Mesodermal cell (in vitro differentiated cells): ENCODE data around the gene FGD4. TPM values are rescaled to one million over a fixed set of nuclear protein-coding genes. Genes with fewer than 3 reads are reported as not detected.

Experiments
- H3K27ac ChIP-seq: 2 replicates; pipeline ENCODE4 v1.7.0; 2013; ENCODE audit warnings: mild to moderate bottlenecking, low read depth, low read length, moderate library complexity; ENCODE audit not compliant: severe bottlenecking
- H3K36me3 ChIP-seq: 2 replicates; pipeline ENCODE4 v1.7.1; 2013; ENCODE audit warnings: mild to moderate bottlenecking, low read length, moderate library complexity; ENCODE audit not compliant: control insufficient read depth, insufficient read depth
- H3K4me1 ChIP-seq: one replicate; pipeline ENCODE4 v1.7.1; 2013; ENCODE audit warnings: mild to moderate bottlenecking, low read length; ENCODE audit not compliant: insufficient read depth, control insufficient read depth, poor library complexity, severe bottlenecking
- H3K4me3 ChIP-seq: 2 replicates; pipeline ENCODE4 v1.7.0; 2013; ENCODE audit warnings: low read length, control low read depth, mild to moderate bottlenecking; ENCODE audit not compliant: insufficient read depth, poor library complexity, severe bottlenecking; ENCODE audit errors: extremely low read depth
- H3K9me3 ChIP-seq: 2 replicates; pipeline ENCODE4 v1.7.1; 2013; ENCODE audit warnings: mild to moderate bottlenecking, low read length, moderate library complexity; ENCODE audit not compliant: control insufficient read depth
- WGBS, 2 experiments: methylation state at CpG; one replicate each; pipeline ENCODE4 v1.1.5; 2013; ENCODE audit warnings: missing lambda C conversion rate in 2 of 2; ENCODE audit not compliant: insufficient coverage in 2 of 2; 5-methylcytosine and 5-hydroxymethylcytosine counted together
- polyA plus RNA-seq, 2 experiments: library from polyadenylated mRNA; stranded (reverse); fragments of 50-300 nt; gene quantifications; one replicate each; pipeline ENCODE4 v1.2.3, GENCODE V29; 2013

The FGD4 gene
- polyA plus RNA-seq (2013, experiment 1 of 2): 4.5 TPM
- polyA plus RNA-seq (2013, experiment 2 of 2): 3.6 TPM

DNA sequence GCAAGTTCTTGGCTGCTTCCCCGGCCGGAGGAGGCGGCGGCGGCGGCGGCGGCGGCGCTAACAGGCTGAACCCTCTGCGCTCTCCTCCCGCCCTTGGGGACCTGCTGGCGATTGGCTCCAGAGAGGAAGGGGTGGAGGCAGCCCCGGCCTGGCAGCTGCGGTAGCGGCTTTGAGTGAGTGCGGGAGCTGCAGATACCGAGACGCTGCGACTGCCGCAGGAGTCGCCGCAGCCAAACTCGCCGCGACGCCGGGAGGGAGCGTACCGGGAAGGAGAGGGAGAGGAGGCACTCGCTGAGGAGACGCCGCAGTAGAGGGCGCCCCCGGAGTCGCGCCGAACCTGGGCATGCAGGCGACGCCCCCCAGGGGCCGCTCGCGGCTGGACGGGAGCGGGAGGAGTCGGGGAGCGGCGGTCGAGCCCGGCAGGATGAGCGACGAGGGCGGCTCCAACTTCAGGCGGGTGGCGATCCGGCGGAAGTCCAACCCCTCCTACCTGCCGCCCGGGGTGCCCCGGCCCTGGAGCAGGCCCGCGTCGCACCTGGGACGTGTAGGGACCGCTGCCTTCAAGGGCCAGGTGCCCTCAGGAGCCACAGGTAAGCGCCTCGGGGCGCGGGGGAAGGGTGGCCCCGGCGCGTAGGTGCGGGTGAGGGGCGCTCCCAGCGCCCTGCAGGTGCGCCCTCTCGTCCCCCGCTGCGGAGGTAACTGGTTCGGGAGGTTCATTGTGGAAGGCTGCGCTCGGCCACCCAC lies at the start of gene FGD4:
Gene FGD4, plus strand, starts transcription at position 189 of the 744 bp plus-strand sequence.
- Histone ChIP-seq H3K4me3 (peak within 1 kb of the TSS; percentile 62), H3K4me1 (peaks cover 2% of the 10 kb centered on the region), H3K36me3 (no peaks in the 10 kb centered on the region), H3K9me3 (no peaks in the 10 kb centered on the region), H3K27ac (no peak within 1 kb of the TSS)
- 0% methylated on average over 53 to 61 of the region's 82 CpGs for WGBS, 2 experiments

DNA sequence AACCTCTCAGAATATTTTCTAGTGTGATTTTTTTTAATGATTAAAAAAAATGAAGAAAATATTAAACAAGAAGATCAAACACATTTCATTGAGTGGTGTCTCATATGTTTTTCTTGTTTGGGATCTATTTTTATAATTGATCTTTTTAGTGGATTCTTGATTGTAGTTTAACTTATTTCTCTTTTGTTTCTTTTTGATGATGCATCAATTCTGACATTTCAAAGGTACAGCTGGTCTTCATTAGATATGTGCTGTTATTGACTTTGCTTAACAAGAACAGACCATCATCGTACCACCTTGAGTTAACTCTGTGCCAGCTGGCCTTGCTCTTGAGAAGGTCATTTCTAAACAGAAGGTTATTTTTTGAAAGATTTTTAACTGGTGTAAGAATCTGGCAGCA lies 45.8 kb upstream of the FGD4 start:
- H3K4me1 ChIP-seq: no peaks in the 10 kb centered on the region
- 100% methylated on average over 1 of the region's 1 CpG; no CpG with 5 or more reads in 1 of the 2 experiments for WGBS, 2 experiments
- H3K4me3 ChIP-seq: no peak overlapping the region
- H3K9me3 ChIP-seq: no peaks in the 10 kb centered on the region
- H3K36me3 ChIP-seq: peaks cover 4% of the 10 kb centered on the region
- H3K27ac ChIP-seq: no peak overlapping the region

DNA sequence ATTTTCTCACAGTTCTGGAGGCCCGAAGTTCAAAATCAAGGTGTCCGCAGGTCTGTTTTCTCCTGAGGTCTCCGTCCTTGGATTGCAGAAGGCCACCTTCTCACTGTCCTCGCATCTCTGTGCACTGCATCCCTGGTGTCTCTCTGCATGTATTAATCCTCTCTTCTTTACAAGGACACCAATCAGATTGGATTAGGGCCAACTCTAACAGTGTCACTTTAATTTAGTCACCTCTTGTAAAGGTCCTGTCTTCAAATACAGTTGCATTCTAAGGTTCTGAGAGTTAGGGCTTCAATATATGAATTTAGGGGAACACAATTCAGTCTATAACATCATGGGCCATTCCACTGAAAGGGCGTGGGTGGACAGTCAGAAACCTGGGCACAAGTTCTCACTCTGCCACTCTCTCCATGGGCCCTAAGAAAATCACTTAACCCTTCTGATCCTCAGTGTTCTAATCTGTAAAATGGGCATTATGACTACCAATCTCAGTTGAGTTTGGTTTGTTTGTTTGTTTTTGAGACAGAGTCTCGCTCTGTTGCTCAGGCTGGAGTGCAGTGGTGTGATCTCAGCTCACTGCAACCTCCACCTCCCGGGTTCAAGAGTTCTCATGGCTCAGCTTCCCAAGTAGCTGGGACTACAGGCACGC lies 41.6 kb upstream of the FGD4 start:
- WGBS, 2 experiments: 86 to 87% methylated on average over 5 to 7 of the region's 8 CpGs
- Histone ChIP-seq H3K27ac (no peak overlapping the region), H3K4me1 (no peaks in the 10 kb centered on the region), H3K4me3 (no peak overlapping the region), H3K9me3 (no peaks in the 10 kb centered on the region), H3K36me3 (no peaks in the 10 kb centered on the region)

DNA sequence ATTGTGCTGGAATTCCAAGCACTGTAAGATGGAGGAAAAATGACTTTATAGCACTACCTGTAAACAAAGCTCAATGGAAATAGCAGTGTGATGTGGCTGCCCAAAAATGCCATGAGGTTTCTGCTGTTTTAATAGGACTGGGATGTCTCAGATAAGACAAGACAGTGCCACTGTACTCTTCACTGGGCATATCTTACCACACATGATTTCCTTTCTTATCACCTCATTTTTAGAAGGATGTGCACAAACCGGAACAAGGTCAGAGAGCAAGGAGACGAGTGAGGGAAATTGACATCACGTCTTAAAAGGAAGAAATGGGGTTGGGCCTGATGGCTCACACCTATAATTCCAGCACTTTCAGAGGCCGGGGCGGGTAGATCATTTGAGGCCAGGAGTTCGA lies 38.4 kb upstream of the FGD4 start:
- Histone ChIP-seq H3K9me3 (no peaks in the 10 kb centered on the region), H3K4me3 (no peak overlapping the region), H3K4me1 (peaks cover 2% of the 10 kb centered on the region), H3K36me3 (no peaks in the 10 kb centered on the region), H3K27ac (no peak overlapping the region)
- WGBS, 2 experiments: 90% methylated on average over 3 of the region's 6 CpGs

DNA sequence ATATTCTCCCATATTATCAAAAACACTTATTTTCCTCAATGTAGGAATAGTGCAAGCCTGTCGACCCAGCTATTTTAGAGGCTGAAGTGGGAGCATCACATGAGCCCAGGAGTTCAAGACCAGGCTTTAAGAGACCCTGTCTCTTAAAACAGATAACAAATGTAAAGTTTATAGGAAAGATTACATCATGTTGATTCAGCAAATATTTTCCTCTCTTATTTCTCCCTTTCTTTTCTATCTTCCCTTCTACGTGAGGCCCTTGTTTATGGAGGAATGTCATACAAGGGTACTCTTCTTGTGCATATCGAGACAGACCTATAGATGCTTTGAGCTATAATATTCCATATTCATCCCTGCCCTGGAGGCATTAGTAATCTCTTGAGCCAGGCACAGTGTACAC lies 36.5 kb upstream of the FGD4 start:
- H3K36me3 ChIP-seq: no peaks in the 10 kb centered on the region
- no CpG with 5 or more reads among the region's 3 CpGs for WGBS, 2 experiments

DNA sequence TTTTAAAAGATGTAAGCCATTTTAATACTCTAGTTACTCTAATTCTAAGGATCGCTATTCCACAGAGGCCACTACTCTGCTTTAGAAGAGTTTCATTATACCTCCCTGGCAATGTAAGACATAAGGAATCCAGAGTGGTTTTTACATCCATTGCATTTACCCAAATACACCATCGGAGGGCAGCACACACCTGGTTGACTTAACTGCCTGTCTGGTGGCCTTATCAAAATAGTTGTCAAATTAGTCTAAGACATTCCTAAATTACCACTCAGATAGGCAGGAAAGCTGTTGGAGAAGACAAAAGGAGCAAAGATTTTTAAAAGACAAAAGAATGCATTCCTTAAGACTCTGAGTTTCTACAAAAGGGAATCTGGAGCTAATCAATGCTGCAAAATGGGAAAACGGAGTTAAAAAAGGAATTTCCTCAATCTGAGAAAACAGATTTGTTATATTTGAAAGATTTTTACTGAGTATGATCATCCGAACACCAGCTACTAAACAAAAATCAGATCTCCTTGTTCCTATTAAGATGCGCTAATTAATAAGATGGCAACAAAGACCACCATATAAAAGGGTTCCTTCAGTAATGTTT lies 33.8 kb upstream of the FGD4 start:
- Histone ChIP-seq H3K4me3 (no peak overlapping the region), H3K36me3 (no peaks in the 10 kb centered on the region), H3K27ac (no peak overlapping the region), H3K4me1 (peaks cover 3% of the 10 kb centered on the region), H3K9me3 (no peaks in the 10 kb centered on the region)
- 60% methylated on average over 3 of the region's 5 CpGs; no CpG with 5 or more reads in 1 of the 2 experiments for WGBS, 2 experiments

More for the DNA sequence above, 36.5 kb upstream of the FGD4 start:
- no peaks in the 10 kb centered on the region for H3K9me3 ChIP-seq
- no peak overlapping the region for H3K4me3 ChIP-seq
- peaks cover 3% of the 10 kb centered on the region for H3K4me1 ChIP-seq
- no peak overlapping the region for H3K27ac ChIP-seq

DNA sequence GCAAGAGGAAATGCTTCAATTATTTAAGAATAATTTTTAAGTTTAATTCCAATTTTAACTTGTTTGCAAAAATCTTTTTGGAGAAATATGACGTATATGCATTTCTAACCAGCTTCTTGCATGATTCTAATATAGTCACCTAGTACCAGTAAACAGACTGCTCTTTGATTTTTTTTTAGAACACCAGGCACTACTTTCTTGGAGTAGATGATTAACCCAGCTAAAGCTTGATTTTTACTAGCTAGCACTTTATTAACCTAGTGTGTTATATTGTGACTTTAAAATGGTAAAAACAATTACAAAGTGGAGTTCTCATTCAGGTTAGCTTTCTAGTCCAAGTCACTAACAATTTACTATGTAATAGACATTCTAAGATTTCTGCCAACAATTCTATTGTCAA lies 32.6 kb upstream of the FGD4 start:
- Histone ChIP-seq H3K4me3 (no peak overlapping the region), H3K27ac (no peak overlapping the region), H3K9me3 (no peaks in the 10 kb centered on the region), H3K4me1 (peaks cover 3% of the 10 kb centered on the region), H3K36me3 (no peaks in the 10 kb centered on the region)
- 100% methylated on average over 1 of the region's 1 CpG; no CpG with 5 or more reads in 1 of the 2 experiments for WGBS, 2 experiments

DNA sequence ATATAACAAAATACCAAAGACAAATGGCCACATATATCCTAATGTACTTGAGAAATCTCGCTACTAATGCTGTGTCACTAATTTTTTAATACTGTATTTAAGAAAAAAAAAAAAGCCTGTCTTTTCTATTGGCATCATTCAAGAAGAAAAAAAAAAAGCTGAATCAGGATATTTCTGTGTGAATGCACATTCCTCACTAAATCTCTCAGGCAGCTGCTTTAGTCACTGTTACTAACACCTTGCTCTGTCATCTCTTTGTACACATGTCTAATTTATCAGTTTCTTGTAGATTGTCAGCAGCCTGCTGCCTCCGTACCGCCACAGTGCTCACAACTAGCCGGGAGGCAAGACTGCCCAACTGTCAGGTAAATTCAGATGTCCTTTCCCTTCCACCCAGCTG lies 32.0 kb upstream of the FGD4 start:
- Histone ChIP-seq H3K9me3 (no peaks in the 10 kb centered on the region), H3K27ac (no peak overlapping the region), H3K4me1 (peaks cover 3% of the 10 kb centered on the region), H3K4me3 (no peak overlapping the region), H3K36me3 (no peaks in the 10 kb centered on the region)
- 90 to 96% methylated on average over 3 of the region's 4 CpGs for WGBS, 2 experiments

DNA sequence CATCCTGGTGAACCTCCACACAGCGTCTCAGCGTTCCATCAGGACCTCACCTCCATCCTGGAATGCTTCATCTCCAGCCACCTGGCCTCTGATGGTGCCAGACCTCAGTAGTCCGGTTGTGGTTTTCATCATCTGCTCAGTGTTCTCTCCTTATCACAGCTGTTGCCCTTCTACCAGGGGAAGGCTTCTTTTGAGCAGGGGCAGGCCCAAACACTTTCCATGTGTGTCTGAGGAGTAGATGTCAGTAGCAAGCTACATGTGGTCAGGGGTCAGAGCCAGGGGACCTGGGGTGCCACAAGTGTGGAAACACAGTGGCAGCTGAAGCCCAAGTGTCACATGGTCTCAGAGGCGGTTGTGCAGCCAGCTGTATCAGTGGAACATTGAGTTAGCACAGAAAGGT lies 30.2 kb upstream of the FGD4 start:
- Histone ChIP-seq H3K9me3 (no peaks in the 10 kb centered on the region), H3K4me1 (peaks cover 3% of the 10 kb centered on the region), H3K4me3 (no peak overlapping the region), H3K36me3 (no peaks in the 10 kb centered on the region), H3K27ac (no peak overlapping the region)
- WGBS, 2 experiments: 84 to 100% methylated on average over 3 to 4 of the region's 4 CpGs

DNA sequence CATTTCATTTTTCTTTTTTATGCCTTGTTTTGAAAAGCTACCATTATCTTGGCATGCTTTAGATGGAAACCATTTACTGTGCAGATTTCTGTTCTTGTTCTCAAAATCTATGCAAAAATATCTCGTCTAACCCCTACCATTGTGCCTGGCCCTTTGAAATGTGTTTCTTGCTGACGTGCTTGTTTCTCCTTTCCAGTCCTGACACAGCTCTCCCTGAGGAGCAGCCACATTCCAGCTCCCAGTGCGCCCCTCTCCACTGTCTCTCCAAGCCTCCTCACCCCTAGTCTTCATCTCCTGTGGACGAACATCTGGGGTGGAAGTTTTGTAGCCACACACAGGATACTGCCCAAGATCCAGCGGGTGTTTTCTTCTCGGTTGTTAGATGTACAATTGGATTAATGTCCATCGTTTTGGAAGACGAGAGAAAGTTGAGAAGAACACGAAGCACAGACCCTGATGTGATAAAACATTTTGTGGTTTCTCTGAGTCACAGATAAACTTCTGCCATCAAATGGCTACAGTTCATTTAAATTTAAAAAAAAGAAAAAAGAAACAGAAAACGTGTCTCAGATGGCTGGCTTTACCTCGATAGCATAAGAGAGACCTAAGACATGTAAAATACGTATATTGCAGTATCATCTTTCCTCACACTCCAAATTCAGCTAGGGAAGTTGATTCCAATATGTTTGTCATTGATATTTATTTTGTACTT lies 21.9 kb upstream of the FGD4 start:
- H3K27ac ChIP-seq: no peak overlapping the region
- no peak overlapping the region for H3K4me3 ChIP-seq
- H3K4me1 ChIP-seq: no peaks in the 10 kb centered on the region
- no peaks in the 10 kb centered on the region for H3K9me3 ChIP-seq
- 86% methylated on average over 7 to 8 of the region's 12 CpGs for WGBS, 2 experiments
- no peaks in the 10 kb centered on the region for H3K36me3 ChIP-seq
